SH-SY5Y (cell line): ENCODE data around the gene RPUSD3.

ENCODE experiments used
- GATA2 ChIP-seq: IDR thresholded peaks from 2 replicates; pipeline ENCODE4 v1.6.1; 2011; ENCODE audit warnings: mild to moderate bottlenecking, low read depth, low read length
- GATA3 ChIP-seq: IDR thresholded peaks from 2 replicates; pipeline ENCODE4 v1.6.1; 2011; ENCODE audit warnings: low read depth, mild to moderate bottlenecking, low read length, moderate library complexity

DNA sequence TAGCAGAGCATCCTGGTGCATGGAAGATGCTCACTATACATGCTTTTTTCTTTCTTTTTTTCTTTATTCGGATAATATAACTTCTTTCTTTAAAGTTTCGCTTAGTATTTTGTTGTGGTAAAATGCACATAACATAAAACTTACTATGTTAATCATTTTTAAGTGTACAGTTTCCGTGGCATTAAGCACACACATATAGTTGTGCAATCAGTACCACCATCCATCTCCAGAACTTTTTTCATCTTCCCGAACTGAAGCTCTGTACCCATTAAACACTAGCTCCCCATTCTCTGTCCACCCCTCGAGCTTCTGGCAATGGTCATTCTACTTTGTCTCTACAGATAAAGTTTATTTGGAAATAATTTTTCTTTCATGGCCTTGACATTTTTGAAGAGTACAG, 45.6 kb upstream of the RPUSD3 start:
- no peak for TF ChIP-seq GATA2
- no peak for TF ChIP-seq GATA3
